ENCODE measurements around the gene BAK1.

The BAK1 gene

DNA sequence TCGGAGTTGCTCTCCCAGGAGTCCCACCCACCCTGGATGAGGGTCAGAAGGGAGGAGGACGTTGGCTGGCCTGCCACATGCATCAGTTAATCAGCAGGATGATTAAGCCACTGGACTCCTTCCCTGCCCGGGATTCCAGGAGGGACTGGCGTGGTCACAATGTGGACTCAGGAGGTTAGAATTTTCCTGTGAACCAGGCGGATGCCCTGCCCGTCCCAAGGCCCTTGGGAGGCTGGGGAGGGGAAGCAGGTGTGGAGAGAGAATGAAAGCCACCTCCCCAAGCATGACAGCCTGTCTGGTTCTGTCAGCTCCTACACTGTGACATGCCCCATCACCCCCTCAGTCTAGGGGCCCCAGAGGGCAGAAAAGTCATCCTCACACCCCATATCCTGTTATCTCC is 29.5 kb upstream of the BAK1 start:
- Histone ChIP-seq H3K27me3 (no peaks in the 10 kb centered on the region), H3K4me1 (peaks cover 68% of the 10 kb centered on the region), H3K4me2 (peak overlapping the region; percentile 80), H3K9me3 (peaks cover 12% of the 10 kb centered on the region; the same call in 1 of the 2 replicates), H4K20me1 (no peaks in the 10 kb centered on the region), H3K4me3 (0 out of 2 replicates have a peak overlapping the region, but pooled peaks have one; percentile 17), H3K36me3 (no peaks in the 10 kb centered on the region), H3K9ac (peak overlapping the region; percentile 12; the same call in 1 of the 2 replicates), H3K27ac (peak overlapping the region; percentile 58)
- no peak for TF ChIP-seq Cebpa-rat (IDR thresholded peaks at IDR 0.05)

DNA sequence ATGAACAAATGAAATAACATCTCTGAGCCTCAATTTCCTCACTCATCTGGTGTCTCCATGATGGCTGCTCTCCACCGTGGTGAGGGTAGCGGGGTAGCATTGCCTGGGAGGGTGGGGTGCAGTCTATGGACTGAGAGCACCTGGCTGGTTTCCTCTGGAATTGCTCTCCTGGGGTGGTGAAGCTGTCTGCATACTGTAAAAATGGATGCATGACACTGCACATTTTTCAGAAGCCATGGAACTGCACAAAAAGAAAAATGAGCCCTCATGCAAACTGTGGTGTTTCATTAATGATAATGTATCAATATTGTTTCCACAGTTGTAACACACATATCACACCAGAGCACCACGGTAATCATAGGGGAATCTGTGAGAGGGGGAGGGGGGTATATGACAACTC is 28.9 kb upstream of the BAK1 start:
- H3K36me3 ChIP-seq, result no peaks in the 10 kb centered on the region
- no peaks in the 10 kb centered on the region for H3K27me3 ChIP-seq
- no peak for TF ChIP-seq Cebpa-rat (IDR thresholded peaks at IDR 0.05)
- H3K4me2 ChIP-seq, result peak overlapping the region; percentile 80
- H3K4me1 ChIP-seq, result peaks cover 66% of the 10 kb centered on the region
- H3K9me3 ChIP-seq, result peaks cover 13% of the 10 kb centered on the region; the same call in 1 of the 2 replicates
- no peaks in the 10 kb centered on the region for H4K20me1 ChIP-seq
- 0 out of 2 replicates have a peak overlapping the region, but pooled peaks have one; percentile 12 for H3K9ac ChIP-seq
- H3K4me3 ChIP-seq, result no peak overlapping the region
- H3K27ac ChIP-seq, result peak overlapping the region; percentile 58; the same call in 1 of the 2 replicates

DNA sequence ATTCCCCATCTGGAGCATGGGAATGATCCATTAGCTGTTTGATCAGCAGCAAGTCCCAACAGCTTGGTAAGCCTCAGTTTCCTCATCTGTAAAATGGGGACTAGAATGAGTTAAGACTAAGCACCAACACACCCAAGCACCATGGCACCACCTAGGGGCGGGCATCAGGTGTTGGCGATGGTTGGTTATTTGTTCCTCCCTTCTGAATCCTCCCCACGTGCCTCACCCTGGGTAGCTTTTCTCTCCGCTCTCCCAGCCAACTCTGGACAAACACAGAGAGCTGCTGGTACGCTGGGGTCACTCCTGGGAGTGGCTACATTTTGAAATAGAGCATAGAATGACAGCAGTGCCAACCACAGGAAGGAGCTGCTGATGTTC is 27.7 kb upstream of the BAK1 start:
- Histone ChIP-seq H3K4me3 (no peak overlapping the region), H3K9ac (no peak overlapping the region), H3K4me2 (peak overlapping the region; percentile 80; the same call in 1 of the 2 replicates), H3K9me3 (peaks cover 13% of the 10 kb centered on the region; the same call in 1 of the 2 replicates), H3K36me3 (no peaks in the 10 kb centered on the region), H3K4me1 (peaks cover 54% of the 10 kb centered on the region), H3K27ac (no peak overlapping the region), H4K20me1 (no peaks in the 10 kb centered on the region), H3K27me3 (no peaks in the 10 kb centered on the region)
- TF ChIP-seq Cebpa-rat (IDR thresholded peaks at IDR 0.05), result no peak

DNA sequence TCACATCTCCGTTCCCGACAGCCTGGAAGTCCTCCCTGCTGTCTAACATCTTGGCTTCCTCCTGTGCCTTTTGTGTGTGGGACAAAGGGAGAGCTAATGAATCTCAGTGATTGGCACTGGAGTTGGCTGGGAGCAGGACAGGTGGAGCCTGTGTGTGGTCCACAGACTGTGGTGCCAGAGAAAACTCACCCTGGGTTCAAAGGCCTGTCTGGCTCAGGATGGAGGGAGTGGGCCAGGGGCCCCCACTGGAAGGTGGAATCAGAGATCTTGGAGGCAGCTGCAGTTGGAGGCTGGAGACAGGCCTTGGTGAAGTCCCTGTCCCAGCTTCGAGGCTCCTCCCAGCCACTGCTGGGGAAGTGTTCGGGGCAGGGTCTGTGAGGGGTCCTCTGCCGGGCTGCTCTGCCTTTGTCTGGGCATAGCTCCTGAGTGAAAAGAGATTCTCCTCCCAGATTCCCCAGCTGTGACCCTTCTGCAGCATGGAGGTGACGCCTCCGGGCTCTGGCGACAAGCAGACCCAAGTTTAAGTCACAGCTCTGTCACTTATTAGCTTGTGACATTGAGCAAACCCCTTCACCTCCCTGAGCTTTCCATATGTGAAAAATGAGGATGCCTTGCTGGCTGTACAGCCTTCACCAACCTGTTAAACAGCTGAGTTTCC is 27.2 kb upstream of the BAK1 start:
- H3K27ac ChIP-seq, result no peak overlapping the region

DNA sequence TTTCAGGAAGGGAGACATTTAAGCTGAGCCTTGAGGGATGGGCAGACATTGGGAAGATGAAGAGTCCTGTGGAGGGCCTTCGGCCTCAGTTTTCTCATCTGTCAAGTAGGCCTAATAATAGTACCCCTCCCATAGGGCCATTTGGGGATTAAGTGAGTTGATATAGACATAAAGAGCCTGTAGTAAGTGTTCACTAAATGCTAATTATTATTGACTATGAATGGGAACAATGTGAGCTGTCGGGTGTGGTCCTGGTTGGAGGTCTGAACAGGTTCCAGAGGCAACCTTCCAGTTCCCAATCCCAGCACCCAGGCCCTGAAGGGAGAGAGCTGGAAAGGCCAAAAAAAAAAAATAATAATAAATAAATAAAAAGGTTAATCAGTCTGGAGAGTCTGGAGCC is 26.6 kb upstream of the BAK1 start:
- Histone ChIP-seq H3K27me3 (no peaks in the 10 kb centered on the region), H3K4me2 (no peak overlapping the region), H3K4me3 (no peak overlapping the region), H4K20me1 (no peaks in the 10 kb centered on the region), H3K9ac (no peak overlapping the region), H3K27ac (no peak overlapping the region), H3K4me1 (peaks cover 45% of the 10 kb centered on the region), H3K36me3 (no peaks in the 10 kb centered on the region), H3K9me3 (peaks cover 8% of the 10 kb centered on the region; the same call in 1 of the 2 replicates)
- TF ChIP-seq Cebpa-rat (IDR thresholded peaks at IDR 0.05), result no peak

More for the DNA sequence above, 27.2 kb upstream of the BAK1 start:
- Histone ChIP-seq H3K9me3 (peaks cover 12% of the 10 kb centered on the region; the same call in 1 of the 2 replicates), H3K4me3 (no peak overlapping the region), H3K4me2 (no peak overlapping the region), H3K27me3 (no peaks in the 10 kb centered on the region), H3K4me1 (peaks cover 50% of the 10 kb centered on the region), H3K9ac (no peak overlapping the region), H4K20me1 (no peaks in the 10 kb centered on the region), H3K36me3 (no peaks in the 10 kb centered on the region)
- TF ChIP-seq Cebpa-rat (IDR thresholded peaks at IDR 0.05), result no peak

DNA sequence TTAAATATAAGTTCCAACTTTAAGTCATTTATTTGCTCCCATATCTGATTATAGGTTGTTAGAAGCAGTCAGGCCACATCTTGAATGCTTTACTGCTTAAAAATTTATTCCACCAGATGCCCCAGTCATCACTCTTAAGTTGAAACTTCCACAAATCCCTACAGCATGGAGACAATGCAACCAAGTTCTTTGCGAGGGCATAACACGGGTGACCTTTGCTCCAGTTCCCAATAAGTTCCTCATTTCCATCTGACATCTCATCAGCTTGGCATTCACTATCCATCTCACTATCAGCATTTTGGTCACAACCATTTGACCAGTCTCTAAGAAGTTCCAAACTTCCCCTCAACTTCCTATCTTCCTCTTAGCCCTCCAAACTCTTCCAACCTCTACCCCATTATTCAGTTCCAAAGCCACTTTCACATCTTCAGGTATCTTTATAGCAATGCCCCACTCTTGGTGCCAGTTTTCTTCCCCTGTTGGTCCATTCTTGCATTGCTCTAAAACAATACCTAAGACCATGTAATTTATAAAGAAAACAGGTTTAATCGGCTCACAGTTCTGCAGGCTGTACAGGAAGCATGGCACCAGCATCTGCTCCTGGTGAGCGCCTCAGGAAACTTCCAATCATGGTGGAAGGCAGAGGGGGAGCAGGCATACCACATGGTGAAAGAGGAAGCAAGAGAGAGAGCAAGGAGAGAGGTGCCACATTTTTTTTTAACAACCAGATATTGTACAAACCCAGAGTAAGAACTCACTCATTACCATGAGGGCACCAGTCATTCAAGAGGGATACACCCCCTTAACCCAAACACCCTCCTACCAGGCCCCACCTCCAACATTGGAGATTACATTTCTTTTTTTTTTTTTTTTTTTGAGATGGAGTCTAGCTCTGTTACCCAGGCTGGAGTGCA is 25.1 kb upstream of the BAK1 start:
- no peak for TF ChIP-seq Cebpa-rat (IDR thresholded peaks at IDR 0.05)
- no peaks in the 10 kb centered on the region for H3K36me3 ChIP-seq
- no peaks in the 10 kb centered on the region for H4K20me1 ChIP-seq
- H3K4me1 ChIP-seq, result peaks cover 38% of the 10 kb centered on the region
- no peaks in the 10 kb centered on the region for H3K27me3 ChIP-seq
- no peak overlapping the region for H3K27ac ChIP-seq
- H3K4me2 ChIP-seq, result no peak overlapping the region
- no peak overlapping the region for H3K4me3 ChIP-seq
- no peak overlapping the region for H3K9ac ChIP-seq
- H3K9me3 ChIP-seq, result peaks cover 14% of the 10 kb centered on the region; the same call in 1 of the 2 replicates

DNA sequence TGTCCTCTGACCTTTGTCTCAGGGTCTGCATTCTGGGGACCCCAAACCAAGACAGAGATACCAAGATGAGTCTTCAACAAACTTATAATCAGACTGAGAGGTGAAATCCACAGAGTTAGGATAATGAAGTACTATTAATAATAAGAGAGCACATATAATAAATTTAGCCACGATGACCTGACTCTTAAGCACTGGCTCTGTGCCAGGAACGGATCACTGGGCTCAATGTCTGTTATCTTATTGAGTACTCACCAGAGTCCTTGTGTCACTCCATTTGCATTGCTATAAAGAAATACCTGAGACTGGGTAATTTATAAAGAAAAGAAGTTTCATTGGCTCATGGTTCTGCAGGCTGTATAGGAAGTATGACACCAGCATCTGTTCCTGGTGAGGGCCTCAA is 22.1 kb upstream of the BAK1 start:
- H4K20me1 ChIP-seq, result no peaks in the 10 kb centered on the region
- H3K27me3 ChIP-seq, result no peaks in the 10 kb centered on the region
- no peak overlapping the region for H3K27ac ChIP-seq
- no peak overlapping the region for H3K4me2 ChIP-seq
- no peak overlapping the region for H3K9ac ChIP-seq
- peaks cover 14% of the 10 kb centered on the region; the same call in 1 of the 2 replicates for H3K9me3 ChIP-seq
- no peaks in the 10 kb centered on the region for H3K36me3 ChIP-seq
- TF ChIP-seq Cebpa-rat (IDR thresholded peaks at IDR 0.05), result no peak
- H3K4me1 ChIP-seq, result peaks cover 37% of the 10 kb centered on the region
- H3K4me3 ChIP-seq, result no peak overlapping the region

DNA sequence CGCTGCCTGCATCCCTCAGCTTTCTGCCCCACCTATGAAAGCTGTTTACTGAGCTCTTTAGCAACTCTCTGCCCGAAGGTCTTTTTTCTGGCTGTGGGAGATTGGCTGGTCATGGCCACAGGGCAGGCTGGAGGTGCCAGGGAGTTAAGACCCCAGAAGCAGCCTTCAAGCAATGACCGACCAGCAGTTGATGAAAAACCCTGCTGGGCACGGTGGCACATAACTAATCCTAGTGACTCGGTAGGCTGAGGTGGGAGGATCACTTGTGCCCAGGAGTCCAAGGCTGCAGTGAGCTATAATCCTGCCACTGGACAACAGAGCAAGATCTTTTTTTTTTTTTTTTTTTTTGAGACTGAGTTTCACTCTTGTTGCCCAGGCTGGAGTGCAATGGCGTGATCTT is 20.7 kb upstream of the BAK1 start:
- H3K4me2 ChIP-seq, result peak overlapping the region; percentile 79
- H3K4me1 ChIP-seq, result peaks cover 44% of the 10 kb centered on the region
- no peaks in the 10 kb centered on the region for H3K36me3 ChIP-seq
- TF ChIP-seq Cebpa-rat (IDR thresholded peaks at IDR 0.05), result no peak
- no peak overlapping the region for H3K9ac ChIP-seq
- H3K4me3 ChIP-seq, result no peak overlapping the region
- H3K27me3 ChIP-seq, result no peaks in the 10 kb centered on the region
- H3K9me3 ChIP-seq, result peaks cover 14% of the 10 kb centered on the region; the same call in 1 of the 2 replicates
- no peak overlapping the region for H3K27ac ChIP-seq
- no peaks in the 10 kb centered on the region for H4K20me1 ChIP-seq

DNA sequence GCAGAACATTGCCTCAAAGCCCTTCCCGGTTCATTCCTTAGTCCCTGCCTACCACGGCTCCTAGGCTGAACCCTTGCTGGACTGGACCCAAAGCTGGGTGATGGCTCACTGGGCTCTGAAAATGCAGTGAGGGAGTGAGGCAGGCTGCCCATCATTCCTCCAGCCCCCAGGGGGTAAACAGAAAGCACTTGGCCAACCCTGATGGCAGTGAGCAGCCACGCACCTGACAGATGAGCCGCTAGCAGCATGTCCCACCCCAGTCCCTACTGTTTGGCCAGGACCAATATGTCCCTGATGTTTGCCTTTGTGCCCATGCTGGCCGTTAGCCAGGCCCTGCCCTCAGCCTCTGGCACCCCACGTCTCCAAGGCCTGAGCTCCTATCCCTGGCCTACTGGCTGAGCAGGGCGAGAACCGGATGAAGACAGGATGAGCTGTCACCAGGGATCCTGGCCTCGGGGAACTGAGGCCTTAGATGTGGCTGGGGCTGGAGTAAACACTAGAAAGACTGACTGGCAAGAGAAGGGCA is 19.4 kb upstream of the BAK1 start:
- Histone ChIP-seq H3K36me3 (no peaks in the 10 kb centered on the region), H3K4me2 (peak overlapping the region; percentile 79), H3K27me3 (no peaks in the 10 kb centered on the region), H3K4me3 (no peak overlapping the region), H3K27ac (peak overlapping the region; percentile 42; the same call in 1 of the 2 replicates), H3K4me1 (peaks cover 54% of the 10 kb centered on the region), H3K9me3 (peaks cover 6% of the 10 kb centered on the region; the same call in 1 of the 2 replicates), H3K9ac (peak overlapping the region; percentile 18; the same call in 1 of the 2 replicates), H4K20me1 (no peaks in the 10 kb centered on the region)
- no peak for TF ChIP-seq Cebpa-rat (IDR thresholded peaks at IDR 0.05)

Data from BLaER1 (cell line).